ENCODE results near the gene LRMDA. TPM values are rescaled to one million over a fixed set of nuclear protein-coding genes. Genes with fewer than 3 reads are reported as not detected.

The LRMDA gene
- total and polyA plus RNA-seq, 2 of the 4 experiments (the other 2 are of a cell fraction), result 0.07 TPM; not detected in 1

DNA sequence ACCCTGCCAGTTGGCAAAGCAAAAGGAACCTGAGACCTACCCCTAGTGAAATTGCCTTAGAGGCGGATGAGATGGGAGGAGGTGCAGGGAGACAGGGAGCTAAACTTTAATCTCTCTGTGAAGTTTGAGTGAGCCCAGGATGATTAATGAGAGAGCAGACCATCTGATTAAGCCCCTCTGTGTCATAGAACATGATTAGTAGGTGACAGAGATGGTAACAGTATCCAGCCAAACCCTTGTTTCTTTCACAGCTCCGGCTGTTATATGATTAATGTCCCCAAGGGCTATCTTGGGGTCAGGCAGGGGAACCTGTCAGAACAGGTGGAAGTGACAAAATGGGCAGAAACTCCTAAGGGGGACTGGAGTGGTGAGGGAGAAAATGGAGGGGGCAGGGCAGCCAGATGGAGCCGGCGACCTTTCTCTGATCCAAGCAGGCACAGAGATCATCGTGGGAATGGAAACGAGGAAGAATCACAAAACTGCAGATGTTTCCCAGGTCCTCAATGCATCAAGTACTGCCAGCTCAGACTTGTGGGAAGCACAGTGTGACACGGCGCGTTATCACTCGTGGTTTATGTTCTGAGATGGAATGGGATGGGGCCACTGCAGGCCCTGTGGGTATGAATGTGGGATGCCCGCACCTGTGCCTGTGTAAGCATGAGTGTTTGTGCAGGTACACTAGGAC is 684.2 kb downstream of the LRMDA start:
- H3K18ac ChIP-seq (ENCODE audit: low read depth, low read length), result no peak overlapping the region
- dilution Hi-C loops (cut with HindIII; ENCODE audit: low sequenced_read_pairs, unreplicated experiment) (no loop called here), intact Hi-C loops (cut with micrococcal nuclease) (no loop called here), in situ Hi-C loops (cut with MboI; ENCODE audit: low sequenced_read_pairs) (no loop called here)
- H3K14ac ChIP-seq (replicated peaks; ENCODE audit: low read depth, low read length), result no peak overlapping the region
- H2BK5ac ChIP-seq (ENCODE audit: low read depth, low read length, poor library complexity, severe bottlenecking), result no peak overlapping the region
- H3K9me1 ChIP-seq (ENCODE audit: insufficient read depth, low read length), result no peaks in the 10 kb centered on the region
- ChIA-PET CTCF (no interaction called here), POLR2A (ENCODE audit: unreplicated experiment) (no interaction called here)
- no peak overlapping the region for H4K8ac ChIP-seq (ENCODE audit: low read depth in 2 of 2, low read length in 2 of 2)
- H3K4me3 ChIP-seq (ENCODE audit: insufficient read depth, low read depth, low read length), result no peak overlapping the region
- no peak overlapping the region for H4K5ac ChIP-seq (ENCODE audit: low read depth, low read length)
- no TSS peak for BruUV-seq (replicated peaks)
- no peak for TF ChIP-seq RCOR1 (IDR thresholded peaks at IDR 0.05; ENCODE audit: insufficient replicate concordance, low read length)
- TF ChIP-seq CTCF (conservative IDR thresholded peaks at IDR 0.05; ENCODE audit: low read depth, low read length), result no peak
- no peak overlapping the region for H4K91ac ChIP-seq (ENCODE audit: insufficient read depth, low read depth, low read length)
- H2AFZ ChIP-seq (replicated peaks; ENCODE audit: low read length, poor library complexity), result no peak overlapping the region
- H2BK15ac ChIP-seq (ENCODE audit: low read depth, low read length), result no peak overlapping the region
- no peak overlapping the region for H2BK20ac ChIP-seq (ENCODE audit: low read depth, low read length)
- no peak for ATAC-seq (ENCODE audit: low read depth)
- H3K79me1 ChIP-seq (ENCODE audit: low read depth in 1 of 2, low read length in 2 of 2), result no peaks in the 10 kb centered on the region
- no peak overlapping the region for H3K9ac ChIP-seq (ENCODE audit: low read depth, low read length)
- no peak overlapping the region for H3K27ac ChIP-seq (ENCODE audit: insufficient read depth, low read length)
- H3K36me3 ChIP-seq (ENCODE audit: control insufficient read depth, insufficient read depth, low read length), result no peaks in the 10 kb centered on the region
- H4K20me1 ChIP-seq (ENCODE audit: insufficient read depth, low read length), result no peaks in the 10 kb centered on the region
- no peak overlapping the region for H2AK9ac ChIP-seq (replicated peaks; ENCODE audit: low read depth, low read length, poor library complexity)
- H3K23ac ChIP-seq (ENCODE audit: low read depth, low read length), result no peak overlapping the region
- no peak overlapping the region for H3K4ac ChIP-seq (ENCODE audit: low read depth, low read length)
- WGBS, 2 experiments (ENCODE audit: extremely low coverage in 2 of 2, insufficient read length in 1 of 2), result 74% methylated on average over 5 of the region's 11 CpGs; no CpG with 5 or more reads in 1 of the 2 experiments
- no peak overlapping the region for H2BK120ac ChIP-seq (ENCODE audit: low read depth, low read length)
- H3K27me3 ChIP-seq (ENCODE audit: control insufficient read depth, insufficient read depth, low read length), result peaks cover 6% of the 10 kb centered on the region
- H3K4me1 ChIP-seq (ENCODE audit: control insufficient read depth, insufficient read depth, low read length), result peaks cover 4% of the 10 kb centered on the region
- DNase-seq, result no peak
- H3K9me3 ChIP-seq (ENCODE audit: control insufficient read depth, insufficient read depth, low read length), result no peaks in the 10 kb centered on the region
- H3K56ac ChIP-seq (ENCODE audit: extremely low read depth, insufficient read depth, low read length), result no peak overlapping the region
- no peak overlapping the region for H2AK5ac ChIP-seq (ENCODE audit: low read depth, low read length)
- H3K4me2 ChIP-seq (ENCODE audit: low read depth, low read length), result no peak overlapping the region

All from IMR-90 (cell line).